Measurements from ENCODE around the gene RCCD1. TPM values are rescaled to one million over a fixed set of nuclear protein-coding genes. Genes with fewer than 3 reads are reported as not detected.

Gene RCCD1
- total RNA-seq, 4 donors from 2014 or later, result 12.9 to 25.4 (median 17.9) TPM

- 92% methylated on average over 5 of the region's 5 CpGs for WGBS
- no peaks in the 10 kb centered on the region for H3K9me3 ChIP-seq
- H3K4me3 ChIP-seq, result no peak overlapping the region
- TF ChIP-seq CTCF (IDR thresholded peaks at IDR 0.05), result no peak
- TF ChIP-seq POLR2AphosphoS5 (IDR thresholded peaks at IDR 0.05), result no peak
- TF ChIP-seq EP300 (IDR thresholded peaks at IDR 0.05), result no peak
- TF ChIP-seq POLR2A (IDR thresholded peaks at IDR 0.05), result no peak
- peaks cover 16% of the 10 kb centered on the region for H3K36me3 ChIP-seq
- no peak overlapping the region for H3K27ac ChIP-seq
- no peak for DNase-seq (ENCODE audit: low spot score in 2 of 2)
- peaks cover 5% of the 10 kb centered on the region for H3K4me1 ChIP-seq
- H3K27me3 ChIP-seq, result no peaks in the 10 kb centered on the region
Measured at GRCh38 chr15:90982135-90982534, 27.5 kb downstream of the RCCD1 start.

- no peak overlapping the region for H3K4me3 ChIP-seq
- 60% methylated on average over 11 of the region's 11 CpGs for WGBS
- no peaks in the 10 kb centered on the region for H3K36me3 ChIP-seq
- no peak for TF ChIP-seq POLR2AphosphoS5 (IDR thresholded peaks at IDR 0.05)
- DNase-seq (ENCODE audit: low spot score in 2 of 2), result no peak
- H3K27ac ChIP-seq, result no peak overlapping the region
- peaks cover 7% of the 10 kb centered on the region for H3K4me1 ChIP-seq
- no peaks in the 10 kb centered on the region for H3K27me3 ChIP-seq
- no peaks in the 10 kb centered on the region for H3K9me3 ChIP-seq
Measured at GRCh38 chr15:90986790-90987507, 32.3 kb downstream of the RCCD1 start.

GRCh38 chr15:90987561-90988141, 33.0 kb downstream of the RCCD1 start:
- Histone ChIP-seq H3K27ac (no peak overlapping the region), H3K27me3 (no peaks in the 10 kb centered on the region), H3K36me3 (no peaks in the 10 kb centered on the region), H3K4me3 (no peak overlapping the region), H3K9me3 (no peaks in the 10 kb centered on the region), H3K4me1 (peaks cover 9% of the 10 kb centered on the region)
- no peak for DNase-seq (ENCODE audit: low spot score in 2 of 2)
- 67% methylated on average over 7 of the region's 7 CpGs for WGBS
- TF ChIP-seq POLR2AphosphoS5 (IDR thresholded peaks at IDR 0.05) (no peak), EP300 (IDR thresholded peaks at IDR 0.05) (no peak), CTCF (IDR thresholded peaks at IDR 0.05) (no peak), POLR2A (IDR thresholded peaks at IDR 0.05) (no peak)

- no peak for DNase-seq (ENCODE audit: low spot score in 2 of 2)
- peaks cover 13% of the 10 kb centered on the region for H3K4me1 ChIP-seq
Measured at GRCh38 chr15:90988296-90988695, 33.6 kb downstream of the RCCD1 start.

GRCh38 chr15:90989040-90989768, 34.5 kb downstream of the RCCD1 start:
- TF ChIP-seq CTCF (IDR thresholded peaks at IDR 0.05) (no peak), POLR2AphosphoS5 (IDR thresholded peaks at IDR 0.05) (no peak), EP300 (IDR thresholded peaks at IDR 0.05) (no peak), POLR2A (IDR thresholded peaks at IDR 0.05) (no peak)
- WGBS, result 81% methylated on average over 7 of the region's 7 CpGs

More at GRCh38 chr15:90988296-90988695, 33.6 kb downstream of the RCCD1 start:
- no peak overlapping the region for H3K27ac ChIP-seq
- no peaks in the 10 kb centered on the region for H3K27me3 ChIP-seq
- 81% methylated on average over 6 of the region's 6 CpGs for WGBS
- H3K9me3 ChIP-seq, result no peaks in the 10 kb centered on the region
- no peaks in the 10 kb centered on the region for H3K36me3 ChIP-seq
- no peak overlapping the region for H3K4me3 ChIP-seq
- TF ChIP-seq EP300 (IDR thresholded peaks at IDR 0.05) (no peak), CTCF (IDR thresholded peaks at IDR 0.05) (no peak), POLR2AphosphoS5 (IDR thresholded peaks at IDR 0.05) (no peak), POLR2A (IDR thresholded peaks at IDR 0.05) (no peak)

More at GRCh38 chr15:90989040-90989768, 34.5 kb downstream of the RCCD1 start:
- H3K4me3 ChIP-seq, result no peak overlapping the region
- no peaks in the 10 kb centered on the region for H3K36me3 ChIP-seq
- H3K9me3 ChIP-seq, result no peaks in the 10 kb centered on the region
- peaks cover 20% of the 10 kb centered on the region for H3K4me1 ChIP-seq
- H3K27me3 ChIP-seq, result no peaks in the 10 kb centered on the region
- H3K27ac ChIP-seq, result no peak overlapping the region
- no peak for DNase-seq (ENCODE audit: low spot score in 2 of 2)

All from suprapubic skin (tissue), 4 donors.